Ovary (tissue), 3 donors: ENCODE data around the gene DKK3.

Source experiments
- EP300 ChIP-seq: sonication (generic); formaldehyde crosslinking; IDR thresholded peaks from one replicate; pipeline ENCODE4 v1.6.1; 2017; ENCODE audit warnings: antibody characterized with exemption
- POLR2A ChIP-seq: fragments of 450-650 bp; IDR thresholded peaks from one replicate; pipeline ENCODE4 v1.6.1; 2017; ENCODE audit warnings: antibody characterized with exemption, mild to moderate bottlenecking, moderate library complexity
- TF ChIP-seq, protein P1 (sequence below), 3 donors: fragments of 450-650 bp in 2 of 3; fragments of 200-600 bp in 1 of 3; IDR thresholded peaks; one replicate each; pipeline versions ENCODE4 v1.5.1 to v1.8.0; 2016 to 2022; ENCODE audit warnings: antibody characterized with exemption in 3 of 3, mild to moderate bottlenecking in 1 of 3
- donor health status: DM: no; HTN: no; CAD: no.

DNA sequence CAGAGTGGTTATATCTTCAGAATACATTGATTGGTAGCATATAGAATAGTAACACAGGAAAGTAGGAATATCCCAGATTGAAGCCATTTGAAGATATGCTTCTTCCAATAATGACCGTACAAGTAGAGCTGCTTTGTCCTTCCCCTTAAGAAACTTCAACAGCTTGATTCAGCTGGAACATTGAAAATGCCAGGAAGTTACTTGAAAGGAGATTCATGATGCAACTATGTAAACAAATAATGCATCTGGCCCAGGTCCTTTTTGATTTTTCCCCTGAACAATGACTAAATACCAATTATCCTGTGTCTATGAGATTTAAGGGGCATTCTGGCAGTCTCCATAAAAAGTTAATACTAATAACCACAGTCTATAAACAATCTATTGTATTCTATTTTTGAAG is 3.0 kb downstream of the DKK3 start:
- TF ChIP-seq EP300 = no peak
- TF ChIP-seq, protein P1, sequence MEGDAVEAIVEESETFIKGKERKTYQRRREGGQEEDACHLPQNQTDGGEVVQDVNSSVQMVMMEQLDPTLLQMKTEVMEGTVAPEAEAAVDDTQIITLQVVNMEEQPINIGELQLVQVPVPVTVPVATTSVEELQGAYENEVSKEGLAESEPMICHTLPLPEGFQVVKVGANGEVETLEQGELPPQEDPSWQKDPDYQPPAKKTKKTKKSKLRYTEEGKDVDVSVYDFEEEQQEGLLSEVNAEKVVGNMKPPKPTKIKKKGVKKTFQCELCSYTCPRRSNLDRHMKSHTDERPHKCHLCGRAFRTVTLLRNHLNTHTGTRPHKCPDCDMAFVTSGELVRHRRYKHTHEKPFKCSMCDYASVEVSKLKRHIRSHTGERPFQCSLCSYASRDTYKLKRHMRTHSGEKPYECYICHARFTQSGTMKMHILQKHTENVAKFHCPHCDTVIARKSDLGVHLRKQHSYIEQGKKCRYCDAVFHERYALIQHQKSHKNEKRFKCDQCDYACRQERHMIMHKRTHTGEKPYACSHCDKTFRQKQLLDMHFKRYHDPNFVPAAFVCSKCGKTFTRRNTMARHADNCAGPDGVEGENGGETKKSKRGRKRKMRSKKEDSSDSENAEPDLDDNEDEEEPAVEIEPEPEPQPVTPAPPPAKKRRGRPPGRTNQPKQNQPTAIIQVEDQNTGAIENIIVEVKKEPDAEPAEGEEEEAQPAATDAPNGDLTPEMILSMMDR (IDR thresholded peaks at IDR 0.05) = no peak
- TF ChIP-seq POLR2A = no peak
